Activated CD8-positive, alpha-beta memory T cell treated with anti-CD3 and anti-CD28 coated beads for 36 hours (primary cell): ENCODE data around the gene GRIA1. TPM values are rescaled to one million over a fixed set of nuclear protein-coding genes. Genes with fewer than 3 reads are reported as not detected.
"Not testable (repeated sequence)": the region's sequence is repeated elsewhere in the genome, so short reads cannot be mapped to it uniquely, and the experiment has no call there.

Experiments used
- CTCF ChIA-PET: fragments of 350-600 bp; sonication (Branson Sonifier 250); formaldehyde crosslinking; loops from one replicate; lab custom pipeline; 2021; ENCODE audit warnings: antibody characterized with exemption; lab: Charles Lee
- POLR2A ChIA-PET: fragments of 350-600 bp; sonication (Branson Sonifier 250); formaldehyde crosslinking; loops from one replicate; lab custom pipeline; 2021; ENCODE audit warnings: antibody characterized with exemption; lab: Charles Lee
- total RNA-seq, 2 experiments: library from RNA; stranded (reverse); gene quantifications; one replicate each; pipeline ENCODE4 v1.2.3, GENCODE V29; 2021

Gene GRIA1
- total RNA-seq, 2 experiments from 2014 or later, result not detected

GRCh38 chr5:153690236-153690635 is 199.8 kb downstream of the GRIA1 start:
- CTCF ChIA-PET, result no interaction called here
- POLR2A ChIA-PET, result no interaction called here

GRCh38 chr5:153696256-153696655 is 205.8 kb downstream of the GRIA1 start:
- ChIA-PET POLR2A (no interaction called here), CTCF (no interaction called here)

GRCh38 chr5:153699035-153699434 is 208.6 kb downstream of the GRIA1 start:
- ChIA-PET POLR2A (no interaction called here), CTCF (no interaction called here)

- ChIA-PET POLR2A (no interaction called here), CTCF (no interaction called here)
These were observed 210.5 kb downstream of the GRIA1 start for GRCh38 chr5:153700940-153701339.

- ChIA-PET POLR2A (interaction anchor here (0.6 kb wide), 1 partner anchor 1248 kb away, joined by 8 read pairs; no protein-coding TSS in a partner anchor), CTCF (no interaction called here)
These were observed 211.8 kb downstream of the GRIA1 start for GRCh38 chr5:153702265-153702664.

GRCh38 chr5:153704110-153704509 is 213.6 kb downstream of the GRIA1 start:
- ChIA-PET POLR2A (no interaction called here), CTCF (no interaction called here)

- ChIA-PET CTCF (no interaction called here), POLR2A (no interaction called here)
These were observed 217.2 kb downstream of the GRIA1 start for GRCh38 chr5:153707626-153708025.

GRCh38 chr5:153711755-153712154 is 221.3 kb downstream of the GRIA1 start:
- ChIA-PET POLR2A (no interaction called here), CTCF (no interaction called here)

GRCh38 chr5:153712946-153713345 is 222.5 kb downstream of the GRIA1 start:
- POLR2A ChIA-PET, result no interaction called here

GRCh38 chr5:153713943-153714342 is 223.5 kb downstream of the GRIA1 start:
- ChIA-PET CTCF (no interaction called here), POLR2A (no interaction called here)

More at GRCh38 chr5:153712946-153713345, 222.5 kb downstream of the GRIA1 start:
- CTCF ChIA-PET, result no interaction called here

- POLR2A ChIA-PET, result no interaction called here
- CTCF ChIA-PET, result no interaction called here
These were observed 224.3 kb downstream of the GRIA1 start for GRCh38 chr5:153714798-153715197.

GRCh38 chr5:153717287-153717686 is 226.8 kb downstream of the GRIA1 start:
- CTCF ChIA-PET, result no interaction called here
- POLR2A ChIA-PET, result no interaction called here

GRCh38 chr5:153718713-153719112 is 228.2 kb downstream of the GRIA1 start:
- ChIA-PET POLR2A (no interaction called here), CTCF (no interaction called here)

- ChIA-PET CTCF (no interaction called here), POLR2A (no interaction called here)
These were observed 228.9 kb downstream of the GRIA1 start for GRCh38 chr5:153719324-153719723.

- CTCF ChIA-PET, POLR2A ChIA-PET: not testable (repeated sequence)
These were observed 232.6 kb downstream of the GRIA1 start for GRCh38 chr5:153723022-153723610.

- ChIA-PET POLR2A (no interaction called here), CTCF (no interaction called here)
These were observed 251.6 kb downstream of the GRIA1 start for GRCh38 chr5:153742060-153742459.

GRCh38 chr5:153744751-153745150 is 254.3 kb downstream of the GRIA1 start:
- POLR2A ChIA-PET, result no interaction called here

GRCh38 chr5:153745778-153746395 is 255.4 kb downstream of the GRIA1 start:
- CTCF ChIA-PET, result no interaction called here
- POLR2A ChIA-PET, result no interaction called here

More at GRCh38 chr5:153744751-153745150, 254.3 kb downstream of the GRIA1 start:
- CTCF ChIA-PET, result no interaction called here

GRCh38 chr5:153746440-153746839 is 256.0 kb downstream of the GRIA1 start:
- ChIA-PET POLR2A (no interaction called here), CTCF (no interaction called here)

GRCh38 chr5:153748823-153749222 is 258.4 kb downstream of the GRIA1 start:
- POLR2A ChIA-PET, result no interaction called here

GRCh38 chr5:153749960-153750359 is 259.5 kb downstream of the GRIA1 start:
- POLR2A ChIA-PET, result no interaction called here
- CTCF ChIA-PET, result no interaction called here

More at GRCh38 chr5:153748823-153749222, 258.4 kb downstream of the GRIA1 start:
- CTCF ChIA-PET, result no interaction called here
